T-helper 2 cell treated with Interferon-gamma antibody and Interleukin-4, amounts not matched to agents 100 ng/mL and 5 ng/mL, for 36 hours (primary cell): ENCODE data around the gene SPRR2B. TPM values are rescaled to one million over a fixed set of nuclear protein-coding genes. Genes with fewer than 3 reads are reported as not detected.
"Not testable (repeated sequence)": the region's sequence is repeated elsewhere in the genome, so short reads cannot be mapped to it uniquely, and the experiment has no call there.

Source experiments
- intact Hi-C: fragments of 100-400 bp; cut with micrococcal nuclease; formaldehyde crosslinking; loops from one replicate; pipeline ENCODE4 v1.15.1; 2023
- total RNA-seq: library from RNA; stranded (reverse); gene quantifications from 2 replicates; pipeline ENCODE4 v1.2.3, GENCODE V29; 2022

The SPRR2B gene
- total RNA-seq = not detected in 2 replicates

GRCh38 chr1:153071511-153071910 is at the start of gene SPRR2B:
TSS of gene SPRR2B (minus strand) at chr1:153071611. CDS start at chr1:153070839, 772 bp downstream.
- intact Hi-C loops = no loop called here

DNA sequence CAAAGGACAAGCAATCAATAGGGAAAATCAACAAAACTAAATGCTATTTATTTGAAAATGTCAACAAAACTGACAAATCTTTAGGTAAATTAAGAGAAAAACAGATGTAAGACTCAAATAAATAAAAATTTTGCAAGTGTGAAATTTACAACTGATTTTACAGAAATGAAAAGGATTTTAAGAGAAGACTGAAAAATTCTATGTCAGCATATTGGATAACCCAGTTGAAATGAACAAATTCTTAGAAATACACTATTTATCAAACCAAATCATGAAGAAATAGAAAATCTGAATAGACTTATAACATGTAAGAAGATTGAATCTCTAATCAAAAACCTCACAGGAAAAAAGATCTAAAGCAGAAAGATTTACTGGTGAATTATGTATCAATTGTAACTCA is 49.5 kb upstream of the SPRR2B start:
- intact Hi-C loops = no loop called here

- intact Hi-C loops = no loop called here
Observed at GRCh38 chr1:153119491-153119971, 48.1 kb upstream of the SPRR2B start.

DNA sequence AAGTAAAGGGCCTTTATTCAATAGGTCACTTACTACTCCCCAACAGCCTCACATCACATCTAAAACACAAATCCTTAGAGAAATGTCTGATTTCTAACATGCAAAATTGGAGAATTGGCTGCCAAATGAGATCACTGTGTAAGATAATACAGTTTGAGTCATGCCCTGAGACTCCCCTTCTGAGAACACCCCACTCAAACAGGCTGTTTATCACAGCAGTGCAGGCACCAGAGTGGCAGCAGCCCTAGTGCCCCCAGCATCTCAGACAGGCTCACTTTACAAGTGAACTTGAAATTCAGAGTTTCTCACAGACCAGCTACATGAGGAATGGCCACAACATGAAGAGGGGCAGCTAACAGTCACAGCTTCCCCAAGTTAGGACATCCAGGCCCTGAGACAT is 43.9 kb upstream of the SPRR2B start:
- intact Hi-C loops = not testable (repeated sequence)

DNA sequence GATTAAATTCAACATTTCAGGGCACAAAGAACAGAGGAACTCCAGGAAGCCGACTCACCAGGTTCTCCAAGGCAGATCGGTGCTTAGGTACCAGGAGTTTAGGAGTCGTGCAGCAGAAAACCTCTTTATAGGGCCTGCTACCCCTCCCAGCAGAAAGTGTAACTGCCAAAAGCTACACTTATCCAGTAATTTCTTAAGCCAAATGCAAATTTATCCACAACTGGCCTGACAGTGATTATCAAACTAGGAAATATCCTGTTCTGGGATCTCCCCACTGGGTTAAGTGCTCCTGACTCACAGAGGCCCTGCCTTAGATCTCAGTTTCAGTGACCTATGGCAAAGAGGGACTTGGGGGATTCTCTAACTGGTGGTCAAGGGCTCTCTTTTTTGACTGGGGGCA is 42.0 kb upstream of the SPRR2B start, which contains the start of gene SPRR2F:
SPRR2F (minus strand) TSS at position 101 of the 400 bp plus-strand sequence. CDS start 783 bp downstream, outside the sequence.
- intact Hi-C loops = no loop called here

- intact Hi-C loops = not testable (repeated sequence)
Observed at GRCh38 chr1:153112454-153112853, 41.0 kb upstream of the SPRR2B start.

DNA sequence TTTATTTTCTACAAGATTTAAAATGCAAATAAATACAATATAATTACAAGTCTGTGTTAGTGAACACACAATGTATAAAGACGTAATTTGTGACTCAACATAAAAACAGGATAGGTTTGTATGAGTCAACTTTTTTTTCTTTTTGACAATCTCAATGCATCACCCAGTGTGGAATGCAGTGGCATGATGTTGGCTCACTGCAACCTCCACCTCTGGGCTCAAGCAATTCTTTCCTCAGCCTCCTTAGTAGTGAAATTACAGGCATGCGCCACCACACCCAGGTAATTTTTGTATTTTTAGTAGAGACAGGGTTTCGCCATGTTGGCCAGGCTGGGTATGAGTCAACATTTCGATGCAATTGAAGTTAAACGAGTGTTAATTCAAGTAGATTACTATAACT is 28.8 kb upstream of the SPRR2B start:
- intact Hi-C loops = no loop called here

GRCh38 chr1:153099461-153100045 is 28.1 kb upstream of the SPRR2B start:
- intact Hi-C loops = no loop called here

DNA sequence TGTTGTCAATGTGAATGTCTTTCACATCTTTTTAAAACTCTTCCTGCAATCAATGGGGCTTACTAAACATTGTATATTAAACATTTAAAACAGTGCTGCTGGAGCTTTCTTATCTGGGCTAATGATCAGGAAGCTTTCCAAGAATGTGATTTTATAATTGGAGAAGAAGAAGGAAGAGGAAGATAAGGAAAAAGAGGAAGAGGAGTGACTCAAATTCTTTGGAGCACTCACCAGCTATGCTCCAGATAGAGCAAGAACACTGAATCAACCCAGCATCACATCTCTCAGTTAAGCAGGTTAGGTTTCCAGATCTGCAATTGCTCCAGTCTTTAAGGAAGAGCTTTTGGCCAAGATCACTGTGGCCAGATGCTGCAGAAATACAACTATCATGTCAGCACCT is 24.4 kb upstream of the SPRR2B start:
- intact Hi-C loops = no loop called here

DNA sequence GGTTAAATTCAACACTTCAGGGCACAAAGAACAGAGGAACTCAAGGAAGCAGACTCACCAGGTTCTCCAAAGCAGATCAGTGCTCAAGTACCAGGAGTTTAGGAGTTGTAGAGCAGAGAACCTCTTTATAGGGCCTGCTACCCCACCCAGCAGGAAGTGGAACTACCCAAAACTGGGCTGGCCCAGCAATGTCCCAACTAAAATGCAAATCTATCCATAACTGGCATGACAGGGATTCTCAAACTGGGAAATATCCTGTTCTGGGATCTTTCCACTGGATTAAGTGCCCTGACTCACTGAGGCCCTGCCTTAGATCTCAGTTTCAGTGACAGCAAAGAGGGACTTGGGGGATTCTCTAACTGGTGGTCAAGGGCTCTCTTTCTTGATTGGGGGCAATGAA is 23.0 kb upstream of the SPRR2B start, which contains the start of gene SPRR2E:
SPRR2E (minus strand) TSS at position 101 of the 400 bp plus-strand sequence. CDS start 775 bp downstream, outside the sequence.
- intact Hi-C loops = no loop called here

DNA sequence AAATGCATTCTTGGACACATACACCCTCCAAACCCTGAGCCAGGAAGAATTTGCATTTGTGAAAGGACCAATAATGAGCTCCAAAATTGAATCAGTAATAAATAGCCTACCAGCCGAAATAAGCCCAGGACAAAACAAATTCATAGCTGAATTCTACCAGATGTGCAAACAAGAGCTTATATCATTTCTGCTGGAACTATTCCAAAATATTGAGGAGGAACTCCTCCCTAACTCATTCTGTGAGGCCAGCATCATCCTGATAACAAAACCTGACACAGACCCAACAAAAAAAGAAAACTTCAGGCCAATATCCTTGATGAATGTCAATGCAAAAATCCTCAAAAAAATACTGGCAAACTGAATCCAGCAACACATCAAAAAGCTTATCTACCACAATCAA is 16.2 kb upstream of the SPRR2B start:
- intact Hi-C loops = no loop called here

GRCh38 chr1:153081736-153082135 is 10.3 kb upstream of the SPRR2B start:
- intact Hi-C loops = no loop called here

GRCh38 chr1:153072806-153073726 is 1.7 kb upstream of the SPRR2B start:
- intact Hi-C loops = no loop called here

- intact Hi-C loops = no loop called here
Observed at GRCh38 chr1:153070243-153070642, 1.2 kb downstream of the SPRR2B start.

- intact Hi-C loops = no loop called here
Observed at GRCh38 chr1:153058826-153059784, 12.3 kb downstream of the SPRR2B start.

DNA sequence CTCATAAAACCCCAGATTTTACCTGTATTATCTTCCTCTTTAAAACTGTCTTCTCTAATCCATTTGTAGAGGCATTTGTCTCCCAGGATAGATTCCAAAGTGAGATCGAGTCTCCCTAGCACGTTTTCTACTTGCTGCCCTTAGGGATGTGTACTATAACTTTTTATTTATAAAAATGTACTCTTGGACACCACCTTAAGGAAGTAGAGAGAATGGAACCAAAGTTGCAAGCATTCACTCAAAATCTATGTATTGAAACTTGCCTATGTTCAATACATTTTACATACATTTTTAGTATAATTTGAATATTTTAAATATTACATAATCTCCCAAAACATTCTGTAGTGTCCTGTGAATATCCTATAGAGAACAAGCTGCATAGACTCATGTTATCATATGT is 13.3 kb downstream of the SPRR2B start:
- intact Hi-C loops = no loop called here

- intact Hi-C loops = no loop called here
Observed at GRCh38 chr1:153057375-153057774, 14.0 kb downstream of the SPRR2B start, which contains the start of gene SPRR2A. TSS of gene SPRR2A (minus strand) at chr1:153057512. CDS start at chr1:153056735, 777 bp downstream.

DNA sequence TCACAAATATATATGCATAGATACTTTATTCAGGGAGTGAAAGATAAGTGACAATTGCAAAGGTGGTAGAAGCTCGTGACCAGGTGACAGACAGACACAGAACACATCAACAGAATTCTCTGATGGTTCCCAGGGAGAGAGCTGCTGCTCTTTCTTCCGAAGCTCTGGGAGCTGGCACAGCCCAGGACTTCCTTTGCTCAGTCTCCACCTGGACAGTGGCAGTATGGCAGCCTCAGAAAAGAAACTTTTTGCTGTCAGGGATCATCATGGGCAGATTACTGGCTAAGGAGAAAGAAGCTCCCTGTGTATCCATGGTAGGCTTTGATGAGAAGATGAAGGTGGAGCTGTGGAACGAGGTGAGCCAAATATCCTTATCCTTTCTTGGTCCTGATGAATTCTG is 15.3 kb downstream of the SPRR2B start:
- intact Hi-C loops = not testable (repeated sequence)

- intact Hi-C loops = no loop called here
Observed at GRCh38 chr1:153049211-153049610, 22.2 kb downstream of the SPRR2B start.

DNA sequence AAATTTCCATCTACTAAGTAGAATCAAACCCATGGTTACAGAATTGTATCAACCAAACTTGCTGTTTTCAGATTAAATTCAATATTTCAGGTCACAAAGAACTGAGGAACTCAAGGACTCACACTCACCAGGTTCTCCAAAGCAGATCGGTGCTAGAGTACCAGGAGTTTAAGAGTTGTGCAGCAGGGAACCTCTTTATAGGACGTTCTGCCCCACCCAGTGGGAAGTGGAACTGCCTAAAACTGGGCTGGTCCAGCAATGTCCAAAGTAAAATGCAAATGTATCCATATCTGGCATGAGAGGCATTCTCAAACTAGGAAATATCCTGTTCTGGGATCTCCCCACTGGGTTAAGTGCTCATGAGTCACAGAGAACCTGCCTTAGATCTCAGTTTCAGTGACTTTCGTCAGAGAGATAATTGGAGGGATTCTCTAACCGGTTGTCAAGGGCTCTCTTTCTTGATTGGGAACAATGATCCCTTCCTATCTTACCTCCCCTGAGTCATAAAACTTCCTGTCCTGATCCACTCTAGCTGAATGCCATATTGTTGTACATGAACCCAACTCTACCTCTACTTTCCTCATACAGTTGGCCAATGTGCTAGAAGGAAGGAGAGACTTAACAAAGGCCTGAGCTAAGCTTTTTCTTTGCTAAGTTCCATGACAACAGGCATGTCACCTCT is 30.3 kb downstream of the SPRR2B start, which contains the start of gene SPRR2D:
SPRR2D (minus strand) TSS at position 171 of the 682 bp plus-strand sequence. CDS start 774 bp downstream, outside the sequence.
- intact Hi-C loops = no loop called here
